Effector memory CD8-positive, alpha-beta T cell (primary cell): ENCODE measurements around the gene FUT1.

Experiments used
- ATAC-seq: fragments of 150-1000 bp; cut with Tn5 transposase; replicated peaks from 2 replicates; pipeline ENCODE4 v1.10.0; 2021; ENCODE audit warnings: mild to moderate bottlenecking, moderate library complexity
- DNase-seq, 3 experiments: peaks; one replicate each; pipeline ENCODE4 v3.0.0; 2021
- H3K27ac Mint-ChIP-seq, 2 donors: one replicate each; pipeline ENCODE4 v1.8.0; 2022; ENCODE audit warnings: mild to moderate bottlenecking in 2 of 2, mixed read lengths in 2 of 2, moderate library complexity in 2 of 2
- H3K27me3 Mint-ChIP-seq, 2 donors: one replicate each; pipeline ENCODE4 v1.8.0; 2022; ENCODE audit warnings: mixed read lengths in 2 of 2
- H3K36me3 Mint-ChIP-seq: one replicate; pipeline ENCODE4 v1.8.0; 2022; ENCODE audit warnings: mild to moderate bottlenecking, moderate library complexity, mixed read lengths; ENCODE audit not compliant: insufficient read depth
- H3K4me1 Mint-ChIP-seq, 2 donors: one replicate each; pipeline ENCODE4 v1.8.0; 2022; ENCODE audit warnings: low read depth in 2 of 2, mixed read lengths in 2 of 2
- H3K4me3 Mint-ChIP-seq, 2 donors: one replicate each; pipeline ENCODE4 v1.8.0; 2022; ENCODE audit warnings: mild to moderate bottlenecking in 2 of 2, mixed read lengths in 2 of 2, moderate library complexity in 2 of 2
- H3K9me3 Mint-ChIP-seq, 2 donors: one replicate each; pipeline ENCODE4 v1.8.0; 2022; ENCODE audit warnings: mixed read lengths in 2 of 2

The FUT1 gene

GRCh38 chr19:48714759-48715675, 37.4 kb downstream of the FUT1 start:
- H3K4me1 Mint-ChIP-seq: peaks cover 13 to 15% of the 10 kb centered on the region in 2 donors
- peak overlapping the region; percentile 72 to 73 for H3K4me3 Mint-ChIP-seq
- no peak for ATAC-seq
- peaks cover 4% of the 10 kb centered on the region for H3K36me3 Mint-ChIP-seq
- no peaks in the 10 kb centered on the region for H3K27me3 Mint-ChIP-seq
- DNase-seq: no peak
- H3K9me3 Mint-ChIP-seq: no peaks in the 10 kb centered on the region
- H3K27ac Mint-ChIP-seq: peak overlapping the region; percentile 33 to 92

GRCh38 chr19:48713864-48714755, 38.3 kb downstream of the FUT1 start:
- H3K27me3 Mint-ChIP-seq: no peaks in the 10 kb centered on the region

GRCh38 chr19:48713041-48713863, 39.2 kb downstream of the FUT1 start:
- peak overlapping the region in 1 of 2 donors; percentile 2 for H3K27ac Mint-ChIP-seq
- DNase-seq (no peak), ATAC-seq (no peak)
- H3K36me3 Mint-ChIP-seq: no peaks in the 10 kb centered on the region
- H3K9me3 Mint-ChIP-seq: no peaks in the 10 kb centered on the region
- peak overlapping the region; percentile 72 to 73 for H3K4me3 Mint-ChIP-seq
- peaks cover 13 to 15% of the 10 kb centered on the region in 2 donors for H3K4me1 Mint-ChIP-seq
- H3K27me3 Mint-ChIP-seq: no peaks in the 10 kb centered on the region

More at GRCh38 chr19:48713864-48714755, 38.3 kb downstream of the FUT1 start:
- Mint-ChIP-seq H3K36me3 (peaks cover 1% of the 10 kb centered on the region), H3K9me3 (no peaks in the 10 kb centered on the region), H3K4me3 (peak overlapping the region; percentile 72 to 73), H3K4me1 (peaks cover 13 to 15% of the 10 kb centered on the region in 2 donors), H3K27ac (peak overlapping the region; percentile 33 to 92)
- peak; percentile 92 for ATAC-seq
- DNase-seq: peak; percentile 95 to 96 (median 96)

GRCh38 chr19:48711106-48711662, 41.3 kb downstream of the FUT1 start:
- ATAC-seq (no peak), DNase-seq (no peak)
- Mint-ChIP-seq H3K4me1 (peaks cover 13 to 15% of the 10 kb centered on the region in 2 donors), H3K9me3 (no peaks in the 10 kb centered on the region), H3K4me3 (no peak overlapping the region), H3K27ac (no peak overlapping the region), H3K27me3 (no peaks in the 10 kb centered on the region), H3K36me3 (peaks cover 4% of the 10 kb centered on the region)

- Mint-ChIP-seq H3K27me3 (no peaks in the 10 kb centered on the region), H3K4me1 (peaks cover 4 to 6% of the 10 kb centered on the region in 2 donors), H3K27ac (no peak overlapping the region), H3K36me3 (peaks cover 4% of the 10 kb centered on the region), H3K9me3 (no peaks in the 10 kb centered on the region), H3K4me3 (no peak overlapping the region)
- DNase-seq (no peak), ATAC-seq (no peak)
Measured at GRCh38 chr19:48708471-48708870, 44.0 kb downstream of the FUT1 start.

- Mint-ChIP-seq H3K4me1 (no peaks in the 10 kb centered on the region), H3K9me3 (no peaks in the 10 kb centered on the region), H3K27me3 (no peaks in the 10 kb centered on the region), H3K4me3 (no peak overlapping the region), H3K27ac (no peak overlapping the region), H3K36me3 (peaks cover 4% of the 10 kb centered on the region)
- DNase-seq: no peak
- no peak for ATAC-seq
Measured at GRCh38 chr19:48705431-48705830, 47.0 kb downstream of the FUT1 start.

GRCh38 chr19:48703316-48703715, 49.1 kb downstream of the FUT1 start:
- Mint-ChIP-seq H3K4me1 (no peaks in the 10 kb centered on the region), H3K4me3 (no peak overlapping the region), H3K36me3 (peaks cover 4% of the 10 kb centered on the region), H3K9me3 (no peaks in the 10 kb centered on the region), H3K27ac (no peak overlapping the region), H3K27me3 (peaks cover 0 to 8% of the 10 kb centered on the region in 2 donors)
- ATAC-seq (no peak), DNase-seq (no peak)

GRCh38 chr19:48702701-48703100, 49.7 kb downstream of the FUT1 start:
- Mint-ChIP-seq H3K36me3 (peaks cover 4% of the 10 kb centered on the region), H3K27me3 (peaks cover 0 to 11% of the 10 kb centered on the region in 2 donors), H3K27ac (no peak overlapping the region), H3K4me1 (no peaks in the 10 kb centered on the region), H3K4me3 (no peak overlapping the region), H3K9me3 (no peaks in the 10 kb centered on the region)
- DNase-seq (no peak), ATAC-seq (no peak)

GRCh38 chr19:48698046-48698445, 54.4 kb downstream of the FUT1 start:
- peaks cover 7% of the 10 kb centered on the region for H3K36me3 Mint-ChIP-seq
- no peaks in the 10 kb centered on the region for H3K9me3 Mint-ChIP-seq
- ATAC-seq (no peak), DNase-seq (no peak)
- H3K27ac Mint-ChIP-seq: no peak overlapping the region
- peaks cover 7 to 9% of the 10 kb centered on the region in 2 donors for H3K4me1 Mint-ChIP-seq
- no peak overlapping the region for H3K4me3 Mint-ChIP-seq
- H3K27me3 Mint-ChIP-seq: peaks cover 17 to 31% of the 10 kb centered on the region in 2 donors
